K562 (cell line): ENCODE results near the gene FBXO4. TPM values are rescaled to one million over a fixed set of nuclear protein-coding genes. Genes with fewer than 3 reads are reported as not detected.
A peak's percentile ranks its signal among the peaks of the same experiment; 100 is the strongest.

Experiments used
- BRCA1 ChIP-seq, 2 experiments: fragments of 450-650 bp in 1 of 2; sonication (generic) in 1 of 2; formaldehyde crosslinking in 1 of 2; IDR thresholded peaks; 2 replicates each; pipeline versions ENCODE4 v1.5.0 to v1.6.1; 2017 to 2020; ENCODE audit warnings: mild to moderate bottlenecking in 1 of 2, missing genetic modification reagents in 1 of 2
- CHAMP1 ChIP-seq: fragments of 450-650 bp; IDR thresholded peaks from 2 replicates; pipeline ENCODE4 v1.6.1; 2016; ENCODE audit warnings: mild to moderate bottlenecking
- DACH1 ChIP-seq: fragments of 450-650 bp; IDR thresholded peaks from 2 replicates; pipeline ENCODE4 v1.6.1; 2018; ENCODE audit not compliant: partially characterized antibody
- EP400 ChIP-seq: fragments of 450-650 bp; IDR thresholded peaks from 2 replicates; pipeline ENCODE4 v1.6.1; 2017; ENCODE audit warnings: antibody characterized with exemption, mild to moderate bottlenecking, moderate library complexity
- FOXP1 ChIP-seq: sonication (generic); formaldehyde crosslinking; IDR thresholded peaks from 2 replicates; pipeline ENCODE4 v1.8.0; 2022; ENCODE audit warnings: mild to moderate bottlenecking, missing genetic modification reagents
- HNRNPH1 ChIP-seq: fragments of 200-400 bp; formaldehyde crosslinking; optimal IDR thresholded peaks from 2 replicates; pipeline ENCODE3; 2017; ENCODE audit warnings: low read depth, mild to moderate bottlenecking, low read length, moderate library complexity
- ILF3 ChIP-seq: fragments of 450-650 bp; IDR thresholded peaks from 2 replicates; pipeline ENCODE4 v1.6.1; 2018; ENCODE audit warnings: antibody characterized with exemption, mild to moderate bottlenecking, moderate library complexity, borderline replicate concordance
- MBD2 ChIP-seq: sonication (generic); IDR thresholded peaks from 2 replicates; pipeline ENCODE4 v1.6.1; 2016; ENCODE audit warnings: low read depth, borderline replicate concordance
- MCM3 ChIP-seq: fragments of 450-650 bp; IDR thresholded peaks from 2 replicates; pipeline ENCODE4 v1.6.1; 2016
- NEUROD1 ChIP-seq: fragments of 150-350 bp; IDR thresholded peaks from 2 replicates; pipeline ENCODE4 v1.6.1; 2014; ENCODE audit warnings: borderline replicate concordance, low read length, low read depth; ENCODE audit not compliant: partially characterized antibody
- POLR2H ChIP-seq: IDR thresholded peaks from 2 replicates; pipeline ENCODE4 v1.6.1; 2016; ENCODE audit warnings: missing genetic modification characterization, low read depth, mild to moderate bottlenecking, control low read depth, missing compliant biosample characterization, moderate library complexity
- SREBF2 ChIP-seq: sonication (generic); formaldehyde crosslinking; IDR thresholded peaks from 2 replicates; pipeline ENCODE4 v1.4.0; 2020; ENCODE audit warnings: mild to moderate bottlenecking, missing genetic modification reagents
- THRA ChIP-seq: fragments of 450-650 bp; IDR thresholded peaks from 2 replicates; pipeline ENCODE4 v1.6.1; 2017; ENCODE audit warnings: mild to moderate bottlenecking, moderate library complexity
- THRAP3 ChIP-seq: fragments of 450-650 bp; IDR thresholded peaks from 2 replicates; pipeline ENCODE4 v1.6.1; 2016; ENCODE audit warnings: mild to moderate bottlenecking, inconsistent platforms, borderline replicate concordance
- ZNF232 ChIP-seq: sonication (generic); formaldehyde crosslinking; IDR thresholded peaks from 2 replicates; pipeline ENCODE4 v1.8.0; 2022; ENCODE audit warnings: mild to moderate bottlenecking, missing genetic modification reagents
- polyA plus RNA-seq, 8 experiments: library from polyadenylated mRNA; depleted of rRNA in 4 of 8; stranded (reverse) in 5 of 8; unstranded in 3 of 8; fragments of >200 nt; fragmentation: Nextera tagmentation in 2 of 8; fragmentation: Illumina TruSeq in 1 of 8; extraction: Ambion mirVana in 2 of 8; extraction: Trizol in 1 of 8; gene quantifications; 2 replicates each; pipeline versions ENCODE4 v1.2.1 to v1.2.3, GENCODE V29; 2011 to 2014; ENCODE audit warnings: inconsistent platforms in 1 of 8, missing spikeins in 1 of 8
- total RNA-seq, 7 experiments: library from RNA; depleted of rRNA in 6 of 7; stranded (reverse); fragments of >200 nt in 6 of 7; fragmentation: Illumina TruSeq in 2 of 7; extraction: Trizol in 2 of 7; gene quantifications; 2 replicates each; pipeline versions ENCODE4 v1.2.1 to v1.2.3, GENCODE V29; 2011 to 2021; ENCODE audit warnings: low replicate concordance in 1 of 7
- TF ChIP-seq, protein P1 (sequence below): sonication (generic); formaldehyde crosslinking; IDR thresholded peaks from 2 replicates; pipeline ENCODE4 v1.8.1; 2022; ENCODE audit warnings: missing genetic modification reagents

Gene FBXO4
- total and polyA plus RNA-seq, 9 of the 15 experiments (the other 6 are each of a cell fraction or from before 2014, with no cell fraction given), result 5.9 to 33.4 (median 19.6) TPM

GRCh38 chr5:41903892-41904799 lies 20.9 kb upstream of the FBXO4 start, which contains the start of gene RIMOC1 (continued):
- TF ChIP-seq THRAP3 (no peak), ZNF232 (peak; percentile 77; the same call in 1 of the 2 replicates), SREBF2 (CRISPR knock-in tag) (0 out of 2 replicates have a peak, but pooled peaks have one; percentile 66), POLR2H (peak; percentile 88), DACH1 (peak; percentile 81), CHAMP1 (peak; percentile 60; the same call in 1 of the 2 replicates), MBD2 (peak; percentile 91), FOXP1 (CRISPR knock-in tag) (peak; percentile 94; the same call in 1 of the 2 replicates), BRCA1 (IDR thresholded peaks at IDR 0.05) (no peak), BRCA1 (CRISPR knock-in tag; IDR thresholded peaks at IDR 0.05) (no peak), THRA (no peak), HNRNPH1 (no peak), ILF3 (no peak), EP400 (peak; percentile 97), MCM3 (no peak), NEUROD1 (peak; percentile 31)
- TF ChIP-seq, protein P1, sequence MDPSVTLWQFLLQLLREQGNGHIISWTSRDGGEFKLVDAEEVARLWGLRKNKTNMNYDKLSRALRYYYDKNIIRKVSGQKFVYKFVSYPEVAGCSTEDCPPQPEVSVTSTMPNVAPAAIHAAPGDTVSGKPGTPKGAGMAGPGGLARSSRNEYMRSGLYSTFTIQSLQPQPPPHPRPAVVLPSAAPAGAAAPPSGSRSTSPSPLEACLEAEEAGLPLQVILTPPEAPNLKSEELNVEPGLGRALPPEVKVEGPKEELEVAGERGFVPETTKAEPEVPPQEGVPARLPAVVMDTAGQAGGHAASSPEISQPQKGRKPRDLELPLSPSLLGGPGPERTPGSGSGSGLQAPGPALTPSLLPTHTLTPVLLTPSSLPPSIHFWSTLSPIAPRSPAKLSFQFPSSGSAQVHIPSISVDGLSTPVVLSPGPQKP (CRISPR knock-in tag), result no peak
